GM12892 (cell line): ENCODE measurements around the gene CAMK2D.
"Not testable (repeated sequence)": the region's sequence is repeated elsewhere in the genome, so short reads cannot be mapped to it uniquely, and the experiment has no call there.

Source experiments
- DNase-seq: peaks from one replicate; pipeline ENCODE4 v3.0.0; 2011; ENCODE audit not compliant: insufficient read length
- FAIRE-seq: peaks from 2 replicates; lab custom pipeline; 2011; peaks lifted over from hg19 to GRCh38; lab: Jason Lieb, UNC
- POLR2A ChIP-seq: IDR thresholded peaks from 2 replicates; pipeline ENCODE4 v1.6.1; 2011; ENCODE audit warnings: low read depth, low read length, control low read depth
- POLR2AphosphoS5 ChIP-seq: IDR thresholded peaks from 2 replicates; pipeline ENCODE4 v1.6.1; 2011; ENCODE audit warnings: low read depth, low read length, control low read depth
- TAF1 ChIP-seq: IDR thresholded peaks from 2 replicates; pipeline ENCODE4 v1.6.1; 2011; ENCODE audit warnings: low read depth, mild to moderate bottlenecking, control low read depth, low read length, borderline replicate concordance

Gene CAMK2D

GRCh38 chr4:113711883-113712662, 49.5 kb downstream of the CAMK2D start:
- FAIRE-seq (no peak), DNase-seq (no peak)
- TF ChIP-seq TAF1 (no peak), POLR2A (no peak), POLR2AphosphoS5 (no peak)

- TF ChIP-seq POLR2AphosphoS5 (no peak), TAF1 (no peak), POLR2A (no peak)
- DNase-seq = no peak
- no peak for FAIRE-seq
Measured at GRCh38 chr4:113708250-113708649, 53.3 kb downstream of the CAMK2D start.

GRCh38 chr4:113707048-113707447, 54.5 kb downstream of the CAMK2D start:
- FAIRE-seq = no peak
- no peak for DNase-seq
- TF ChIP-seq POLR2AphosphoS5 (no peak), POLR2A (no peak), TAF1 (no peak)

GRCh38 chr4:113705097-113705496, 56.4 kb downstream of the CAMK2D start:
- not testable (repeated sequence) for DNase-seq, FAIRE-seq

GRCh38 chr4:113702596-113702995, 58.9 kb downstream of the CAMK2D start:
- FAIRE-seq, DNase-seq: not testable (repeated sequence)

- TF ChIP-seq TAF1 = no peak
- TF ChIP-seq POLR2AphosphoS5 = no peak
- no peak for TF ChIP-seq POLR2A
- DNase-seq = no peak
- peak; percentile 5 for FAIRE-seq
Measured at GRCh38 chr4:113701169-113701568, 60.4 kb downstream of the CAMK2D start.

- FAIRE-seq = no peak
- TF ChIP-seq TAF1 = no peak
- no peak for TF ChIP-seq POLR2A
- no peak for TF ChIP-seq POLR2AphosphoS5
- no peak for DNase-seq
Measured at GRCh38 chr4:113700602-113701150, 60.9 kb downstream of the CAMK2D start.

- TF ChIP-seq TAF1 (no peak), POLR2AphosphoS5 (no peak), POLR2A (no peak)
- no peak for DNase-seq
- no peak for FAIRE-seq
Measured at GRCh38 chr4:113699772-113700171, 61.8 kb downstream of the CAMK2D start.

GRCh38 chr4:113697429-113697828, 64.1 kb downstream of the CAMK2D start:
- no peak for FAIRE-seq
- TF ChIP-seq POLR2A (no peak), POLR2AphosphoS5 (no peak), TAF1 (no peak)

GRCh38 chr4:113695328-113696169, 66.0 kb downstream of the CAMK2D start:
- DNase-seq = no peak
- no peak for FAIRE-seq
- no peak for TF ChIP-seq POLR2A
- TF ChIP-seq TAF1 = no peak
- TF ChIP-seq POLR2AphosphoS5 = no peak

More at GRCh38 chr4:113697429-113697828, 64.1 kb downstream of the CAMK2D start:
- DNase-seq = no peak

- no peak for TF ChIP-seq POLR2AphosphoS5
- no peak for FAIRE-seq
- DNase-seq = no peak
Measured at GRCh38 chr4:113694008-113694407, 67.5 kb downstream of the CAMK2D start.

- DNase-seq = no peak
- FAIRE-seq = no peak
- TF ChIP-seq POLR2AphosphoS5 = no peak
- TF ChIP-seq TAF1 = no peak
- TF ChIP-seq POLR2A = no peak
Measured at GRCh38 chr4:113692809-113693411, 68.6 kb downstream of the CAMK2D start.
